SK-N-DZ (cell line): ENCODE results near the gene HIGD1C.
"Not testable (repeated sequence)": the region's sequence is repeated elsewhere in the genome, so short reads cannot be mapped to it uniquely, and the experiment has no call there.

Experiments
- DNase-seq: peaks from one replicate; pipeline ENCODE4 v3.0.0-alpha.2; 2015; ENCODE audit warnings: low spot score

The HIGD1C gene

DNA sequence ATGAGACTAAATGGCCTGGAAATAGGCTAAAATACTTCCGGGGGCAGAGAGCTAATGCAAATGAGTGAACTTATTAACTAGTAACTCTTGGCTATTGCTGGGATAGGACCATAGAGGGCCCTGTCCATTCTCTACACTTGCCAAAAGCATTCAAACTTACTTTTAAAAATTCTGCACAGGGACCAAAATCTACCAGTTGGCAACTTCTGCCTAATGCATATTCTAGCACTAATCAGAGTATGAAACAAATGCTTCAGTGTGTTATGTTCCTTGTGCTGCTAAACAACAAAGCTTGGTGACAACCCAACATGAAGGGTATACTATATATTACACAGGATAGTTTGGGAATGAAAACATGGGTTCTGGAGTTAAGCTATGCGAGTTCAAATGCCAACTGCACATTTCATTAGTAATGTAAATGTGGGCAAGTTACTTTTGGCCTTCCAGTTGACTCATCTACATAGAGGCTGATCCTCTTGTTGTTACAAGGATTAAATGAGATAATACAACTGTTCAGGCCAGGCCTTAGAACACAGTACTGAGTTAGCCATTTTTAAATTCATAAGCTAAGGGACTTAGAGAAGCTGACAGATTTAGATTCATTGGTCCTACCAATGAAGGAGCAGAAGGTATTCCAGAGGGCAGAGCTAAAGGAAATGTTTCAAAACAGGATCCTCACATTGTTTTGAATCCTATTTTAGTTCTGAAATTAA, 32.4 kb downstream of the HIGD1C start:
- no peak for DNase-seq

DNA sequence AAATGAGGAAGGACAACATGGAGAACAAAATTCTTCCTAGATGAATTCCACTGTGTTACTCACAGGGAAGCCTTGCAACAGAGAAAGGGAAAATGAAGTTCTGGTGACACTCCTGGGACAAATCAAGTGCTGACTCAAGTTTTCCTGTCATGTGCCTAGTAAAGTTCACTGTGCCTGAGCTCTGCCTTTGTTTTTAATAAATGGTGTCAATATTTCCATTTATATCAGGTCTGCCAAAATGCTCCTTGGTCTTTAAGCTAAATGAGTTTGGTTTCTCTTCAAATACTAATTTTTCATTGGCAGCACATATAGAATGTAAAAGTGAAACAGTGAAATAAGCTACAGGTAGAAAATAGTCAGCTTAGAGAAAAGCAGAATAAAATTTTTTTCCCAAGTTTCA, 33.0 kb downstream of the HIGD1C start:
- DNase-seq, result no peak

DNA sequence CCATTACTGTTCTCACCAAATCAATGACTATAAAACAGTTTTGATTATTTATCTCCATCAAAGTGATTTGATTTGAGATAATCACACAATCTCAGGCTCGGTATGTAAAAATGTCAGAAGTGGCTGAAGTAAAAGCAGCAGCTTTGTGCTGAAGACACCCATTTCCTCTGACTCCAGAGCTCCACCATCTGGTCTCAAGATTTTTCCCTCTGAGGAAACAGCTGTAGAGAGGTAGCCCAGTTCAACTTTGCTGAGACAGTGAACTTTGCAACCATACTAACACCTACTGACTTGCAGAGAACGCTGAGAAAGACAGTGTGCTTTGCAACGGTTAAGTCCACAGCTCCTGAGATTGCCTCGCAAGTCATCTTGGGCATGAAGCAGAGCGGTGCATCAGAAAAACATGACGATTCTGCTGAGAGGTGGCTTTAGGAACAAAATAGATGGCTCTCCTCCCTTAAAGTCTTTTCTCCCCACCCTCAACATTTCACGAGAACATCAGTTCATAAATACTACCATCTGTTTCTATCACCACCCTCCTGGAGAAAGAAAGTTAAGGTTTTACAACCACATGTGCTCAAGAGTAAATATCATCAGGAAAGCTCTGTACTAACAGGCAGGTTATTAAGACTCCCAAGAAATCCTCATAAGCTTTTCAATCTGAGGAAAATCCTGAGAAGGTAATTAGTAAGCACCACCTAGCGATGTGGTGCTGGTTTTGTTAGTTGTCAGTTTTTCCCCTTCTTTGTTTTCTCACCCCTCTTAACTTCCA, 34.8 kb downstream of the HIGD1C start:
- DNase-seq, result peak; percentile 11

DNA sequence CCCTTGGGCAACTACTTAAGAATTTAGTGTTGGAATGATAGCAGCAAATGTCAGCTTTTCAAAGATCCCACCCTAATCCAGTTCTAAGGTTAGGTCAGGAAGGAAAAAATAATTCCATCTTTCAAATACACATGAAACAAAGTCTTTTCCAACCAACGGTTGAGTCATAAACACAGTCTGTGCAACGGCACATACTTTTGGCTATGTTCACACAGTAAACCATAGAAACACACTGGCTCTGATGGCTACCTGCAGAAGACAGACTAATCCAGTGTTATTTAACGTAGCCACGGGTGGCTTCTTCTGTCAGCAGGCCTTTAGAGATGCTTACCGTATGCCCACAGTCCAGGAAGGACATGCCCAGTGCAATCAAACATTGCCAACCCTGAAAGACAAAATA, 35.7 kb downstream of the HIGD1C start:
- no peak for DNase-seq

DNA sequence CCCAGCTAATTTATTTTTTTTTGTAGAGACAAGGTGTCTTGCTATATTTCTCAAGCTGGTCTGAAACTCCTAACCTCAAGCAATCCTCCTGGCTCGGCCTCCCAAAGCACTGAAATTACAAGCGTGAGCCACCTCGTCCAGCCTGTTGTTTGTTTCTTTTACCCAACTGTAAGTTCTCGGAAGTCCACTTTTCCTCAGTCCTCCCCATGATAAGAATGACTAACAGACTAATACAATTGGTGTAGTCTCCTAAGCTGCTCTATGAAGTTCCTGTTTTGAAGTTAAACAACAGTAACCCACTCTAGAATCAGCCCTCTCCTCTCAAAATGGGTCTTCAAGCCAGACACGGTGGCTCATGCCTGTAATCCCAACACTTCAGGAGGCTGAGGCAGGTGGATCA, 36.5 kb downstream of the HIGD1C start:
- DNase-seq, result no peak

DNA sequence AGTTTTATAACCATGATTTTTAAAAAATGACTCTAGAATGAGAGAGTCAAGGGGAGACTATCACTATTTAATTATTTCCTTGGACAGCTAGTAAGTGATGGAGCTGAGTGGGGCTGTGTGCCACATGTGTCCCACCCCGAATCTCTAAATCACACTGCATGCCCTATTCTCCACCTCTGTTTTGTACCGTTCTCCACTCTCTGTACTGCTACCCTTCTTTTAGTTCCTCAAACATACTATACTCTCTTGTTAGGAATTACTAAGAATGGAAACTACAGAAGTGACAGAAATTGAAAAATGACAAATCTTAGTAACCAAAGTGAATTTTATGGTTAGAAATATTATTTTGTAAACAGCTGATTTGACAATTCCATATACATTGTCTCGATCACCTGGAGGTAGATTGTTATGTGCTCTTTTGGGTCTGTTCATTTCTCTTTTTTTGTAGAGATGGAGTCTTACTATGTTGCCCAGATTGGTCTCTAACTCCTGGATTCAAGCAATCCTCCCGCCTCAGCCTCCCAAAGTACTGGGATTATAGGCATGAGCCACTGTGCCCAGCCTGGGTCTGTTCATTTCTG, 37.9 kb downstream of the HIGD1C start:
- DNase-seq, result no peak

DNA sequence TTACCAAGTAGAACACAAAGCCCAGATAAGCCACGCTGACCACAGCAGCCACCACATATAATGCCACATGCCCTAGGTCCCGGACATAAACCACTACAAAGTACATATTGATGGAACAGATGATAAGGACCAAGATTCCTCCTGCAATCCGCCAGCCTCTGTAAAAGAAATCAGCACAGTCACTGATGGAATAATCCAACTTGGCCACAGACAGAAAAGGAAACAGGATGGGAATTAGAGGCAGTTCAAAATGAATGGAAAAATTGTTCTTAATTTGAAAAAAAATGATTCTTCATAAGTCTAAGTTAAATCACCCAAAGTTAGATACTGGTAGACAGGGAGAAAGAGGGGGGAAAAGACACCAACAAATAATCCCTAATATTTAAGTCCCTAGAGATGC, 38.4 kb downstream of the HIGD1C start:
- DNase-seq, result no peak

DNA sequence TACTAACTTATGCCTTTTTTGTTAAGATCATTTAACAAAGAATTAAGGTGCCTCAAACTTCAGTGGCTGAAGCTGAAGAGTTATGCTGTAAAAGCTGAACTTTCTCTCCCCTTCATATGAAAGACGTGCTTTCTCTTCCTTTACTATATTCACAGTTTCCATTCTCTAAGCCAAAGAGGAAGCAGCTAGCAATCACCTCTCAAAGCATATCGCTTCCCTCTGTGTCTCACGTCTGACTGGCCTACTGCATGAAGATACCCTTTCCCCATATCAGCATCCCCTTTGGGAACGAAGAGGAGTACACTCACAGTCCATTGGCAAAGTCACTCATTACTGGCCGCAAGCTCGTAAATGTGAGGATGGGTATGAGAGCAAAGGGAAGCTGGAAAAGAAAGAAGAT, 38.9 kb downstream of the HIGD1C start:
- no peak for DNase-seq

DNA sequence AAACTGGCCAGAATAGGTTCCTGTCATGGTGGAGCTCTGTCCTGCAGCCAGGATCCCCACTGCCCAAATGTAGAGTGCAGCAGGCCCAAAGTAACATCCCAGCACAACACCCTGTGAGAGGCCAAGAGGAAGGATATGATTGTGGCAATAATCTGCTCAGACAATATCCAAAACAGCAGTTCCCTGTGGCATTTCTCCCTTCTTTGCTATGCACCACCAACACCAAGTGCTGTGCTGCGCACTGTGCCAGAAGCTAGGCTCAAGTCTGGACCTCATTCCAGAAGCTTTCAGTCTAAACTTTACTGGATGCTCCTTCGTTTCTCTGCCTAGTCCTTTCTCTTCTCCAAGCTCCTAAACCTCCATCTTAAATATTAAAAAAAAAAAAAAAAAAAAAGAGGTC, 40.5 kb downstream of the HIGD1C start:
- DNase-seq, result no peak

DNA sequence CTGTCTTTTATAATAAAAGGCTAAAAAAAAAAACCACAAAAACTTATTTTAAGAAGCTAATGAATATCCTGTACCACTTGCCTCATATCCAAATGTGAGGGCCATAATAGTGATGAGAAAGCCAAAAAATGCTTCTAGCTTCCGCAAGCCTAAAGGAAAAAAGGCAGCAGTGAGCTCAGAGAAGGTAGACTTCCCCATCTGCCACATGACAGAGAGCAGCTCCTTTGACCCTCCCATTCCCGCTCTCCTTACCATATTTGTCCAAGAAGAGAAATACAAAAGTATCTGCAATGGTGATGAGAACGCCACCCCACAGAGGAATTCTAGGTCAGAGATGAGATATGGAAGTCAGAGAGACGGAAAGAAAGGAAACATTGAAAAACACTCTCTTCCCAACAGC, 46.7 kb downstream of the HIGD1C start:
- DNase-seq, result no peak

DNA sequence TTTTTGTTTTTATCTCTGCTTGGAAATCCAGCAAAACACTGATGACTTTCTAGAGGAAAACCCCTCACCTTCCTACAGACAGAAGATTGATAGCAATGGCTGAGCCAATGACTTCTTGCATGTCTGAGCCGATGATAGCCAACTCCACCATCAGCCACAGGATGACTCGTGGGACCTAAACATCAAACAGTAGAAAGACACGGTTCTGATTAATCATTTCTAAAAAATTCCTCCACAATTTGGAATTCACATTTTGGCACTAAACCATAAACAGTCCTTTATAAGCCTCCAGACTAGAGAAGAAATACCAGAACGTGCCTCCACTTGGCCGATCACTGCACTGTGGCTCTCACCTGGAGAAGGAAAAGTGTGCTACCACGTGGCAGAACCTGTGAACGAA, 47.9 kb downstream of the HIGD1C start:
- DNase-seq, result no peak

DNA sequence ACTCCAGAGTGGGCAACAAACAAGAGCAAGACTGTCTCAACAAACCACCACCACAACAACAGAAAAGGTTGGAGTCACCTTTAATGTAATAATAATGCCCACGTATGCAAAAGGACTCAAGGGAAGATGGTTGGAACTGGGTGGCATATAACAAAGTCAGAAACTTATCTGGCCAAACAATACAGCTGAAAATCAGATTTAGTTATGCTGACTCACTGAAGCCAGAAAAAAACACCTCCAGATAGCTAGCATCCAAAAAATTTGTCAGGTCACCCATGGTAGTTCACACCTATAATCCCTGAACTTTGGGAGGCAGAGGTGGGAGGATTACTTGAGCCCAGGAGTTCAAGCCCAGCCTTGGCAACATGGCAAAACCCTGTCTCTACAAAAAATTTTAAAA, 49.5 kb downstream of the HIGD1C start:
- DNase-seq, result no peak

DNA sequence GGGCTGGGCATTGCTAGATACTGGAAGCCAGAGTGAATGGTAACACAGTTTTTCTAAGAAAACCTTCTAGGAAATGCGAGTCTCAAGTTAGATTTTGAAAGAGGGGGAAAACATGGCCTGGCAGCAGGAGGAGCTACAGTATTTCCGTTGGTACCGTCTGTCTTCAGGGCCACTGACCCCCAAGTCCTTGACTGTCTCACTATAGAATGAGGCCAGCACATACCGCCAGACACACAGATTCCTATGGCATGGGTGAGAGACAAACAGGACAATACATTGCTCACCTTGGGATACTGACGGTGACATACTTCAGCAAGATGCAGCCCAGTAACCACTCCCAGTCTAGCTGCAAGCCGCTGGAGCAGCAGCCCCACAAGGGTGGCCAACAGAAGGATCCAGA, 52.2 kb downstream of the HIGD1C start:
- no peak for DNase-seq

DNA sequence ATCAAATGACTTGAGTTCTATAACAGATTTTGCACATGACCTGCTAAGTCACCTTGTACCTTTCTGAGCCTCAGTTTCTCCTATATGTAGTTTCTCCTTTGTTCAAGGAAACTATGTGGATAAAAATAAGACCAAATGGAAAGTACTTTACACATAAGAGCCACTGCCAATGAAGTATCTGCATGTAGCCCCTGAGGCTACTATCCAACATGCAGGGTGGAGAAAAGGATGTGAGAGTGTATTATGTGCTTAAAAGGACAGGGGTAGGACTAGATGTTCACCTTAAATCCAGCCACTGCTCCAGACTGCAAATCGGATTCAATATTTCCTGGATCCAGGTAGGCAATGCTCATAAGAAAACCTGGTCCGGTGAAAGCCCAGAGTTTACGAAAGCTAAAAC, 52.7 kb downstream of the HIGD1C start:
- DNase-seq, result no peak

DNA sequence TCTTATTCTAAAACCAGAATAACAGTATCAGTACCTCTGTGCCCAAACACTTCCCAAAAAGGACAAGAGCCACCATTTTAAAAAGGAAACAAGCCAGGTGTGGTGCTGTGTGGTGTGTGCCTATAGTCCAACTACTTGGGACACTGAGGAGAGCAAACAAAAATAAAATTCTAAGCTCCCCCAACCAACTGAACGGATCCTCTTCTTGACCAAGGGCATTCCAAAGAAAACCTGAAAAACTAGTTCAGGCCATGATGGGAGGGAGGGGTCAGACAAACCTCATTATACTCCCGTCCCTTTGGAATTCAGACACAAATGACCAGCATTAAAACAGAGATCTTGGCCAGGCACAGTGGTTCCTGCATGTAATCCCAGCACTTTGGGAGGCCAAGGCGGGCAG, 53.3 kb downstream of the HIGD1C start:
- no peak for DNase-seq

DNA sequence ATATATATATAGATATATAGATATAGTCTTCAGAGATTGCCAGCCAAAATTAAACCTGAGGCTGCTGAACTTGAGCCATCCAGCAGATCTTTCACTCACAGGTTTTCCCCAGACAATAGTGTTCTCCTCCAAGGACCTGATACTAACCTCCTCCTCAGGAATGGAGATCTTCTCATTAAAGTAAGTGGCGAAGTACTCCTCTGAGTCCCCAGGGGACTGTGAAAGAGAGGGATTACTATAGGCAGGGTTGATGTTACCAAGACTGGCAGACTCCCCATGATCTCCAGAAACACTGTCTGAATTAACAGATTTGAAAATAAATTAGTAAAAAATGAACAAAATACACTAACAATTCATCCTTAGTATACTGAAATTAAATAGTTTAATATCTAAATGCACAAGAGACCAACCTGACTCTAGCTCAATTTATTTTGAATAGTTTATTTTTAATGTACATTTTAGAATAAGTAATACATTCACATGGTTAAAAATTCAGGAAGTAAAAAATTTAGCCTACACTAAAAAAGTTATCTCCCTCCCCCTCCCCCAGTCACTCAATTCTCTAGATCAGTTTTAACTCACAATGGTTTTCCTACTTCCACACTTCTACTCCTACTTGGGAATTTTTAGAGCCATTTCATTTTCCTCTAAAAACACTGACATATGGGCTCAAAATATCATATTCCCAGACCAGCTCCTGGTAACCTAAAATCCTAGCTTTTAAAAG, 56.1 kb downstream of the HIGD1C start:
- DNase-seq, result no peak

DNA sequence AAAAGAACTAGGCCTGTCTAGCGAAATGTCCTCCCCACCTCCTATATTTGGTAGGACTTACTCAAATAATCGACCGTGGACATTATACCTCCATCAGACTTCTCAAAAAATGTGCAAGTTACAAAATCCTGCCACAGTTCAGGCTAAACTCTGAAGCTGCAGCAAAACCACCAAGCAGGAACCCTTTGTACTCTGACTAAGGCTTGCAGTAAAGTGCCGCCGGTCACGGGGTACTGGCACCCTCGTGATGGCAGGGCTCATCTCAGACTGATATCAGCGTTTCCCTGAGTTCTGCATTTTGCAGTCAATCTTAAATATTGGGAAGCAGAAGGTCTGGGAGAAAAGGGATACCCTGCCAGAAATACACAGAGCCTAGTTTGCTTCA, 56.7 kb downstream of the HIGD1C start:
- no peak for DNase-seq

DNA sequence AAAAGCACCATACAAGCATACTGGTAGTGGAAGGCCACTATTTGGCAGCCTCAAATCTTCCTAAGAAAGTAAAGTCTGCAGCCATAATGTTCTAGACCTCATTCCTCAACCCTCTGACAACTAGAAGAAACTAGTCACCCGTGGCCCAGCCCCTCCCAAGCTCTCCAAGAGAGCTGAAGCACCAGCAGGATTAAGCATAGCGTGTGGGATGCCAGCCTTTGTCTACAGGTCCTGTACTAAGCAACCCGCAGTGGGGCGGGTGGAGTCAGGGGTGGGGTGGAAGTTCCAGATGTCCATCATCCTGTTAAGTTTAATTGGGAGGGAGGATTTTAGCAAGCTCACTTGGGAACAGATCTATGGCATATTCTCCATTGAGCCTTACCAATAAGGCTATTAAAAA, 59.6 kb downstream of the HIGD1C start:
- no peak for DNase-seq

DNA sequence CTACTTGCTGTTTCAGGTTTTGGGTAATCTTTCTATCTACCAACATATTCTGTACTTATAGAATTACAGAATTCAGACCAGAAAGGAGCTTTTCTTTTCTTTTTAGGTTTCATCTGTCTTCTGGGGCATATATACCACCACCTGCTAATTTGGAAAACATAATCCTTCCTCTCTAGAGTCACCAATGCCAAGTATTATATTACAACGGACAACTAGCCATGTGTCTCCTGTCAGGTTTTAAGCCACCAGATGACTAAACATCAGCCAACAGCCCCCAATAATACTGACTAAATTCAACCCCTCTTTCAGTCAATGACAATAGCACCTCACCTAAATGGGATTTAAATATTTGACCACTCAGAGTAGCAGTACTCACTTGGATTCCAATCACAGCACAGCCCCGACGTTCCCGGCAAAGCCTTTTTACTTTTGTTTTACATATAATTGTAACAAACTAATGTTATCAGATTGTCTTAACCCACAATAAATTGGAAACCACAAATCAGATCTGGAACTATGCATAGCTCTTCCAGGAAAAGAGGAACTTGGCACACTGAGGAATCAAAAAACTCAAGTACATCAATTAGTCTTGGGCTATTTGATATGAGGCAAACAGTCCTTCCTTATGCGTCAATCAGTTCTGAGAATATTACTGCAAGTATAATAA, 60.4 kb downstream of the HIGD1C start:
- no peak for DNase-seq

DNA sequence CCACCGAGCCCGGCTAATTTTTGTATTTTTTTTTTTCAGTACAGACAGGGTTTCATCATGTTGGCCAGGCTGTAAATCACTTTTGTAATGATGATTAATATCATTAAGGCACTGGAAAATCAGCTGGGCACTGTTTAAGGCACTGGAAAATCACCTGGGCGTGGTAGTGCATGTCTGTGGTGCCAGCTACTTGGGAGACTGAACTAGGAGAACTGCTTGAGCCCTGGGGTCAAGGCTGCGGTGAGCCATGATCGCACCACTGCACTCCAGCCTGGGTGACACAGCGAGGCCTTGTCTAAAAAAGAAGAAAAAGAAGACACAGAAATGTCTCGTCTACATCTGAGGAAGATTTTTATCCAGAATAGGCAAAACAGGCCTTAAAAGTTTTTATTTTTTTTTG, 61.1 kb downstream of the HIGD1C start:
- no peak for DNase-seq

DNA sequence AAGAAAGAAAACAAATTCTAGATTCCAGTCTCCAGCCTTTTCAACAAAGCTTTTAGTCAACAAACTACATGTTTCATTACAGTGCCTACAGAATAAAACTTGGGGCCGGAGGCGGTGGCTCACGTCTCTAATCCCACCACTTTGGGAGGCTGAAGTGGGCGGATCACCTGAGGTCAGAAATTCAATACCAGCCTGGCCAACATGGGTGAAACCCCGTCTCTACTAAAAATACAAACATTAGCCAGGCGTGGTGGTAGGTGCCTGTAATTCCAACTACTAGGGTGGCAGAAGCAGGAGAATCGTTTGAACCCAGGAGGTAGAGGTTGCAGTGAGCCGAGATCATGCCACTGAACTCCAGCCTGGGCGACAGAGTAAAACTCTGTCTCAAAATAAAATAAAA, 62.1 kb downstream of the HIGD1C start:
- not testable (repeated sequence) for DNase-seq

DNA sequence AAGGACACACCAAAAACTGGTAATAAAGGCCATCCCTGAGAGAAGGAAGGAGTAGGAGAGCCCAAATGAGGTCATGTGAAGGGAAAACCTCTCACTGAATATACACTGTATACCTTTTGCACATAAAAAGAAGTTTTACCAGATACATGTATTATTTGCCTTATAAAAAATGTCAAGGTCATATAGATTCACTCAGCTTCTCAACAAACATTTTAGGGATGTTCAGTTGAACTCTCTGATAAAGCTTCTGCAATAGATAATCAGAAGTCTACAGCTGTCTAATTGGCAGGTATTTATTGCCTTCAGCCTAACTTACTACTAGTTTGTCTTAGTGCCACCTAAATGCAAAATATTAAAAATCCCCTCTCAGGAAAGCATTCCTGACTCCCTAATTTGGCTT, 65.1 kb downstream of the HIGD1C start:
- no peak for DNase-seq
